Stimulated activated CD8-positive, alpha-beta memory T cell treated with anti-CD3 and anti-CD28 coated beads, Interleukin-2, amount 100 ng/mL, for 48 hours (primary cell): Measurements from ENCODE around the gene MXD1.
"Not testable (repeated sequence)": the region's sequence is repeated elsewhere in the genome, so short reads cannot be mapped to it uniquely, and the experiment has no call there.

Source experiments
- DNase-seq, 2 donors: peaks; one replicate each; pipeline ENCODE4 v3.0.0-alpha.2; 2020; ENCODE audit warnings: low read depth in 2 of 2

The MXD1 gene

GRCh38 chr2:69914950-69915945 is at the start of gene MXD1:
Gene MXD1 (plus strand): TSS chr2:69915109. CDS start chr2:69915331, 222 bp downstream.
- peak; percentile 99 for DNase-seq

- no peak for DNase-seq
Measured at GRCh38 chr2:69888451-69888850, 26.5 kb upstream of the MXD1 start.

- no peak for DNase-seq
Measured at GRCh38 chr2:69889302-69889701, 25.6 kb upstream of the MXD1 start.

GRCh38 chr2:69890881-69891280 is 24.0 kb upstream of the MXD1 start:
- DNase-seq = no peak

- not testable (repeated sequence) for DNase-seq
Measured at GRCh38 chr2:69892838-69893424, 22.0 kb upstream of the MXD1 start.

GRCh38 chr2:69893684-69894551 is 21.0 kb upstream of the MXD1 start, which contains the start of gene SNRNP27:
Gene SNRNP27 (plus strand): TSS chr2:69893956. CDS start chr2:69893985, 29 bp downstream.
- peak; percentile 65 to 69 for DNase-seq

- not testable (repeated sequence) for DNase-seq
Measured at GRCh38 chr2:69894737-69895136, 20.2 kb upstream of the MXD1 start.

GRCh38 chr2:69902213-69902922 is 12.5 kb upstream of the MXD1 start:
- DNase-seq = no peak

GRCh38 chr2:69907216-69907615 is 7.7 kb upstream of the MXD1 start:
- no peak for DNase-seq

GRCh38 chr2:69911985-69912563 is 2.8 kb upstream of the MXD1 start:
- DNase-seq = no peak

GRCh38 chr2:69914164-69914949 is 552 bp upstream of the MXD1 start:
- DNase-seq = peak in 1 of 2 donors; percentile 8

GRCh38 chr2:69916106-69916505 is 1.2 kb downstream of the MXD1 start:
- DNase-seq = no peak

GRCh38 chr2:69917852-69918251 is 2.9 kb downstream of the MXD1 start:
- no peak for DNase-seq

GRCh38 chr2:69918401-69918800 is 3.5 kb downstream of the MXD1 start:
- DNase-seq = no peak

GRCh38 chr2:69923116-69923515 is 8.2 kb downstream of the MXD1 start:
- DNase-seq = no peak

GRCh38 chr2:69926849-69927515 is 12.1 kb downstream of the MXD1 start:
- DNase-seq = no peak

GRCh38 chr2:69931832-69932595 is 17.1 kb downstream of the MXD1 start:
- no peak for DNase-seq

GRCh38 chr2:69932596-69932922 is 17.6 kb downstream of the MXD1 start:
- DNase-seq = no peak
